MM.1S (cell line): ENCODE results near the gene DENND2D.

Experiments
- CTCF ChIP-seq: fragments of 300-600 bp; sonication (generic); IDR thresholded peaks from 2 replicates; pipeline ENCODE4 v1.5.1; 2016; ENCODE audit warnings: antibody characterized with exemption, low read length, mixed read lengths
- EZH2 ChIP-seq: fragments of 300-600 bp; sonication (generic); optimal IDR thresholded peaks from 2 replicates; pipeline ENCODE3; 2017; ENCODE audit warnings: low read depth, mild to moderate bottlenecking, antibody characterized with exemption, low read length, mixed read lengths
- EZH2phosphoT487 ChIP-seq: fragments of 300-600 bp; sonication (generic); IDR thresholded peaks from 2 replicates; pipeline ENCODE4 v1.6.1; 2018; ENCODE audit warnings: antibody characterized with exemption, low read length

- TF ChIP-seq CTCF (no peak), EZH2phosphoT487 (no peak), EZH2 (no peak)
Observed at GRCh38 chr1:111184663-111185062, 15.8 kb downstream of the DENND2D start.
